OCI-LY3 (cell line): ENCODE measurements around the gene C1QTNF9.
"Not testable (repeated sequence)": the region's sequence is repeated elsewhere in the genome, so short reads cannot be mapped to it uniquely, and the experiment has no call there.

Source experiments
- H2AFZ ChIP-seq: fragments of 200-600, 300-600 bp; shearing (Covaris generic); 2 replicates; pipeline ENCODE4 v1.6.0; 2014; ENCODE audit warnings: antibody characterized with exemption, low read depth, low read length
- H3K27ac ChIP-seq: fragments of 200-600, 300-600 bp; sonication (generic); 2 replicates; pipeline ENCODE4 v1.5.1; 2014; ENCODE audit warnings: mild to moderate bottlenecking, low read length, moderate library complexity, mixed read lengths
- H3K27me3 ChIP-seq: fragments of 200-600, 300-600 bp; sonication (generic); 2 replicates; pipeline ENCODE4 v1.6.1; 2014; ENCODE audit warnings: low read depth, low read length, mixed read lengths
- H3K36me3 ChIP-seq: fragments of 200-600, 300-600 bp; sonication (generic); replicated peaks from 2 replicates; pipeline ENCODE3; 2014; ENCODE audit warnings: low read depth, low read length, mixed read lengths
- H3K4me1 ChIP-seq: fragments of 300-600, 200-600 bp; sonication (generic); 2 replicates; pipeline ENCODE4 v1.6.1; 2014; ENCODE audit warnings: low read length, mixed read lengths
- H3K4me2 ChIP-seq: fragments of 200-600, 300-600 bp; sonication (generic); 2 replicates; pipeline ENCODE4 v1.6.1; 2014; ENCODE audit warnings: low read length, mixed read lengths
- H3K4me3 ChIP-seq: fragments of 300-600, 200-600 bp; sonication (generic); 2 replicates; pipeline ENCODE4 v1.5.1; 2014; ENCODE audit warnings: antibody characterized with exemption, mild to moderate bottlenecking, low read length, moderate library complexity
- H3K79me2 ChIP-seq: fragments of 300-600, 200-600 bp; shearing (Covaris generic); 2 replicates; pipeline ENCODE4 v1.6.1; 2014; ENCODE audit warnings: mild to moderate bottlenecking, low read length, mixed read lengths
- H3K9ac ChIP-seq: fragments of 300-600, 200-600 bp; shearing (Covaris generic); 2 replicates; pipeline ENCODE4 v1.6.0; 2014; ENCODE audit warnings: mild to moderate bottlenecking, low read length, moderate library complexity
- H3K9me3 ChIP-seq: fragments of 200-600, 300-600 bp; shearing (Covaris generic); 2 replicates; pipeline ENCODE4 v1.6.1; 2014; ENCODE audit warnings: low read length, mixed read lengths; ENCODE audit not compliant: insufficient read depth
- H4K20me1 ChIP-seq: fragments of 200-600, 300-600 bp; sonication (generic); 2 replicates; pipeline ENCODE4 v1.6.1; 2016; ENCODE audit warnings: low read length, mixed read lengths; ENCODE audit not compliant: insufficient read depth
- CTCF ChIP-seq: fragments of 200-600, 300-600 bp; sonication (generic); IDR thresholded peaks from 2 replicates; pipeline ENCODE4 v1.5.1; 2014; ENCODE audit warnings: antibody characterized with exemption, low read length, low read depth
- EZH2phosphoT487 ChIP-seq: fragments of 200-600 bp; shearing (Covaris generic); IDR thresholded peaks from 2 replicates; pipeline ENCODE4 v1.6.1; 2018; ENCODE audit warnings: antibody characterized with exemption, mixed run types, low read depth

Gene C1QTNF9

GRCh38 chr13:24309300-24309699, at the start of gene C1QTNF9:
Gene C1QTNF9 (plus strand): TSS chr13:24309580. CDS start chr13:24316004, 6,424 bp downstream.
- H3K27ac ChIP-seq, H3K9me3 ChIP-seq, H3K36me3 ChIP-seq, H3K79me2 ChIP-seq, H2AFZ ChIP-seq, H4K20me1 ChIP-seq, H3K4me1 ChIP-seq, H3K27me3 ChIP-seq, H3K4me2 ChIP-seq, H3K9ac ChIP-seq, H3K4me3 ChIP-seq: not testable (repeated sequence)

- Histone ChIP-seq H2AFZ (no peak overlapping the region), H3K4me1 (no peaks in the 10 kb centered on the region), H3K36me3 (no peaks in the 10 kb centered on the region), H3K27me3 (no peaks in the 10 kb centered on the region), H3K4me3 (no peak overlapping the region), H3K79me2 (no peaks in the 10 kb centered on the region), H4K20me1 (no peaks in the 10 kb centered on the region), H3K4me2 (no peak overlapping the region), H3K9ac (no peak overlapping the region), H3K27ac (no peak overlapping the region), H3K9me3 (no peaks in the 10 kb centered on the region)
- TF ChIP-seq EZH2phosphoT487 (no peak), CTCF (no peak)
Measured at GRCh38 chr13:24261566-24261965, 47.8 kb upstream of the C1QTNF9 start.

GRCh38 chr13:24263632-24264031, 45.7 kb upstream of the C1QTNF9 start:
- Histone ChIP-seq H3K27ac (no peak overlapping the region), H3K79me2 (no peaks in the 10 kb centered on the region), H2AFZ (no peak overlapping the region), H3K9ac (no peak overlapping the region), H3K27me3 (no peaks in the 10 kb centered on the region), H3K4me3 (no peak overlapping the region), H3K4me1 (no peaks in the 10 kb centered on the region), H3K36me3 (no peaks in the 10 kb centered on the region), H4K20me1 (no peaks in the 10 kb centered on the region), H3K9me3 (no peaks in the 10 kb centered on the region), H3K4me2 (no peak overlapping the region)
- TF ChIP-seq EZH2phosphoT487 (no peak), CTCF (no peak)

GRCh38 chr13:24264976-24265375, 44.4 kb upstream of the C1QTNF9 start:
- no peak overlapping the region for H3K4me2 ChIP-seq
- no peaks in the 10 kb centered on the region for H3K27me3 ChIP-seq
- H3K4me3 ChIP-seq, result no peak overlapping the region
- H3K9ac ChIP-seq, result no peak overlapping the region
- H3K9me3 ChIP-seq, result no peaks in the 10 kb centered on the region
- no peak for TF ChIP-seq CTCF
- TF ChIP-seq EZH2phosphoT487, result no peak
- H2AFZ ChIP-seq, result no peak overlapping the region
- no peaks in the 10 kb centered on the region for H3K79me2 ChIP-seq
- no peaks in the 10 kb centered on the region for H3K36me3 ChIP-seq
- no peak overlapping the region for H3K27ac ChIP-seq
- no peaks in the 10 kb centered on the region; the same call in 1 of the 2 replicates for H3K4me1 ChIP-seq
- H4K20me1 ChIP-seq, result no peaks in the 10 kb centered on the region

GRCh38 chr13:24265453-24265852, 43.9 kb upstream of the C1QTNF9 start:
- Histone ChIP-seq H3K4me2 (no peak overlapping the region), H3K27me3 (no peaks in the 10 kb centered on the region), H4K20me1 (no peaks in the 10 kb centered on the region), H3K27ac (no peak overlapping the region), H3K79me2 (no peaks in the 10 kb centered on the region), H3K4me3 (no peak overlapping the region), H3K36me3 (no peaks in the 10 kb centered on the region), H3K9ac (no peak overlapping the region), H3K9me3 (no peaks in the 10 kb centered on the region), H3K4me1 (peaks cover 4% of the 10 kb centered on the region), H2AFZ (no peak overlapping the region)
- TF ChIP-seq CTCF (no peak), EZH2phosphoT487 (no peak)
